GM12872 (cell line): ENCODE results near the gene IKZF1.

ENCODE experiments used
- TF ChIP-seq, protein P1 (sequence below): IDR thresholded peaks from 3 replicates; pipeline ENCODE4 v1.5.1; 2011; ENCODE audit warnings: low read depth, mild to moderate bottlenecking, low read length, moderate library complexity; ENCODE audit not compliant: insufficient read depth

IKZF1 gene

DNA sequence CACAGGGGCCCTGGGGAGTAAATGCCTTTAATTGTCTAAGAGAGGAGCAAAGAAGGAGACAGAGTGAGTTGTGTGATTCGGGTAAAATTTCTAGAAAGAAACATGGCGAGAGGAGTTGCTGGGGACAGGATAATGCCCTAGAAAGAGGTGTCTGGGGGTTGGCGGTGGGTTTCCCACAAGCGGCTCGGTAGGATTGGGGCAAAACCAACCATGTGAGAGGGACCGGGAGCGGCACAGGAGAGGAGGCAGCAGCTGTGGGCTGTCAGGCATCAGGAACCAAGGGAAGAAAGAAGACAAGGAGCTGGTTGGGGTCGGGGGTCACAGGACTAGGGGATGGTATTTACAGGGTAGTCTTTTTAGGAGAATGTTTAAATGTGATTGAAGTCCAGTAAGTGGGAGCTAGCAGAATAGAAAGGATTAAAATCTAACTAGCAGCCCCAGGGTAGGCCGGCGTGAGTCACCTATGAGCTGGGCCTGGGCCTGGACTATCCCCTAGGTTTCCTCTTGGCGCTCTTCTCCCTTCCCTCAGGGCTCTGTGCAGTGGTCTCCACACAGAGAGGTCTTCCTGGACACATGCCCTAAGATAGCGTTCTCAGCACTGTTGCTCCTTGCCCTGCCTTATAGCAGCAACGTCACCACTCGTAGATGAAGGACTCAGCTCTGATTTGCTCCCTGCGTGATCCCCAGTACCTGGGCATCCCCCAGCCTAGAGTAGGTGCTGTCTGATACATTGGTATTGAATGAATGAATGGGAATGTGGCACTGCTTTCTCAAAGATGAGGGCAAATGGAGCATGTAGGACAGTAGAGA is 32.6 kb downstream of the IKZF1 start:
- TF ChIP-seq, protein P1, sequence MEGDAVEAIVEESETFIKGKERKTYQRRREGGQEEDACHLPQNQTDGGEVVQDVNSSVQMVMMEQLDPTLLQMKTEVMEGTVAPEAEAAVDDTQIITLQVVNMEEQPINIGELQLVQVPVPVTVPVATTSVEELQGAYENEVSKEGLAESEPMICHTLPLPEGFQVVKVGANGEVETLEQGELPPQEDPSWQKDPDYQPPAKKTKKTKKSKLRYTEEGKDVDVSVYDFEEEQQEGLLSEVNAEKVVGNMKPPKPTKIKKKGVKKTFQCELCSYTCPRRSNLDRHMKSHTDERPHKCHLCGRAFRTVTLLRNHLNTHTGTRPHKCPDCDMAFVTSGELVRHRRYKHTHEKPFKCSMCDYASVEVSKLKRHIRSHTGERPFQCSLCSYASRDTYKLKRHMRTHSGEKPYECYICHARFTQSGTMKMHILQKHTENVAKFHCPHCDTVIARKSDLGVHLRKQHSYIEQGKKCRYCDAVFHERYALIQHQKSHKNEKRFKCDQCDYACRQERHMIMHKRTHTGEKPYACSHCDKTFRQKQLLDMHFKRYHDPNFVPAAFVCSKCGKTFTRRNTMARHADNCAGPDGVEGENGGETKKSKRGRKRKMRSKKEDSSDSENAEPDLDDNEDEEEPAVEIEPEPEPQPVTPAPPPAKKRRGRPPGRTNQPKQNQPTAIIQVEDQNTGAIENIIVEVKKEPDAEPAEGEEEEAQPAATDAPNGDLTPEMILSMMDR: no peak

- TF ChIP-seq, protein P1: no peak
These were observed 35.5 kb downstream of the IKZF1 start for GRCh38 chr7:50339990-50340500.

GRCh38 chr7:50341724-50342123 is 37.2 kb downstream of the IKZF1 start:
- TF ChIP-seq, protein P1: no peak

DNA sequence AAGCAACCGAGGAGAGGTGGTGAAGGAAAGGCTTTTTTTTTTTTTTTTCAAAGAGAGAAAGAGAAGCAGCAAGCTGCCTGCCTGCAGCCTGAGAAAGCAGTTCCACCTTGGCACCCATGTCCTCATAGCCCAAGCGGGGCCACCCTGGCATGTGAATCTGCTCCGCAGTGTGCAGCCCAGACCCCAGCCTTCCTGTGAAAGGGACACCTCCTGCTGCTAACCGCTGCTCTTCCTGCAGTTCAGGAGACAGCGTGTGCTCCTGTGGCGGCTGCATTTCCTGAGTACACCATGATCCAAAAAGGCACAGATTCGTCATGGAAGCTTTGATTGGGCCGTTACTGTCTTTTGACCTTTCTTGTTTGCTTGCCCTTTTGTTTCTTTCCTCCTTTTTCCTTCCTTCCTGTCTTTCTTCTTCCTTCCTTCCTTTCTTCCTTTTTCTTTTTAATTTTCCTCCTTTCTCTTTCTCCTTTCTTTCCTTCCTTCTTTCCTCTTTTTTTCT is 38.1 kb downstream of the IKZF1 start:
- TF ChIP-seq, protein P1: no peak

- TF ChIP-seq, protein P1: no peak
These were observed 42.3 kb downstream of the IKZF1 start for GRCh38 chr7:50346545-50347497.

- TF ChIP-seq, protein P1: no peak
These were observed 43.2 kb downstream of the IKZF1 start for GRCh38 chr7:50347693-50348092.
